ENCODE data around the gene PCYT2.

DNA sequence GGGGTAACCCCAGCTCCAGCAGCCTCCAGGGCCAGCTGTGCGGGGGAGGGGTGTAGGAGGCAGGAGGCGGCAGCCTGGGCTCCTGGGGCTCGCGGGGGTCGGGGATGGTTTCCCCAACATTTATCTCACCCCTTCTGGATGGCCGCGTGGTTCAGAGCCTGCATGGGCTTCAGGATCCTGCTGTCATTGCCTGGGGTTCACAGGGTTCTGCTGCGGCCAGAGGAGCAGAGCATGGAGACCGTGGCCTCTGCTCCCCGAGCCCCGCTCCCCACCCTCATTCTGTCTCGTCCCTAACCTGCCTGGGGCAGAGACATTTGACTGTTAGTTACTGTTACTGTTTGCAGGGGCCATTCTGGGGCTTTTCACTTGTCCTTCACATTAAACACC lies 31.0 kb upstream of the PCYT2 start:
- TF ChIP-seq, protein P1, sequence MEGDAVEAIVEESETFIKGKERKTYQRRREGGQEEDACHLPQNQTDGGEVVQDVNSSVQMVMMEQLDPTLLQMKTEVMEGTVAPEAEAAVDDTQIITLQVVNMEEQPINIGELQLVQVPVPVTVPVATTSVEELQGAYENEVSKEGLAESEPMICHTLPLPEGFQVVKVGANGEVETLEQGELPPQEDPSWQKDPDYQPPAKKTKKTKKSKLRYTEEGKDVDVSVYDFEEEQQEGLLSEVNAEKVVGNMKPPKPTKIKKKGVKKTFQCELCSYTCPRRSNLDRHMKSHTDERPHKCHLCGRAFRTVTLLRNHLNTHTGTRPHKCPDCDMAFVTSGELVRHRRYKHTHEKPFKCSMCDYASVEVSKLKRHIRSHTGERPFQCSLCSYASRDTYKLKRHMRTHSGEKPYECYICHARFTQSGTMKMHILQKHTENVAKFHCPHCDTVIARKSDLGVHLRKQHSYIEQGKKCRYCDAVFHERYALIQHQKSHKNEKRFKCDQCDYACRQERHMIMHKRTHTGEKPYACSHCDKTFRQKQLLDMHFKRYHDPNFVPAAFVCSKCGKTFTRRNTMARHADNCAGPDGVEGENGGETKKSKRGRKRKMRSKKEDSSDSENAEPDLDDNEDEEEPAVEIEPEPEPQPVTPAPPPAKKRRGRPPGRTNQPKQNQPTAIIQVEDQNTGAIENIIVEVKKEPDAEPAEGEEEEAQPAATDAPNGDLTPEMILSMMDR (conservative IDR thresholded peaks at IDR 0.05 in 1 of 2, IDR thresholded peaks at IDR 0.05 in 1 of 2; ENCODE audit: low read depth in 1 of 2, low read length in 2 of 2), result no peak
- TF ChIP-seq EZH2 (IDR thresholded peaks at IDR 0.05; ENCODE audit: low read length, missing control alignments), result no peak
